Subcutaneous adipose tissue (tissue), 4 donors: ENCODE results near the gene BACE2. TPM values are rescaled to one million over a fixed set of nuclear protein-coding genes. Genes with fewer than 3 reads are reported as not detected.

Source experiments
- CTCF ChIP-seq: fragments of 450-650 bp; IDR thresholded peaks from one replicate; pipeline ENCODE4 v1.5.1; 2016; ENCODE audit warnings: low read depth, mild to moderate bottlenecking, control low read depth, antibody characterized with exemption, moderate library complexity
- total RNA-seq, 4 donors: library from RNA; depleted of rRNA; stranded (reverse); fragments of >200 nt; gene quantifications; one replicate each; pipeline ENCODE4 v1.1.0, GENCODE V29; 2016

BACE2 gene
- total RNA-seq, result 10 to 100 TPM; 31.1 to 37.7 (median 33.5) TPM

DNA sequence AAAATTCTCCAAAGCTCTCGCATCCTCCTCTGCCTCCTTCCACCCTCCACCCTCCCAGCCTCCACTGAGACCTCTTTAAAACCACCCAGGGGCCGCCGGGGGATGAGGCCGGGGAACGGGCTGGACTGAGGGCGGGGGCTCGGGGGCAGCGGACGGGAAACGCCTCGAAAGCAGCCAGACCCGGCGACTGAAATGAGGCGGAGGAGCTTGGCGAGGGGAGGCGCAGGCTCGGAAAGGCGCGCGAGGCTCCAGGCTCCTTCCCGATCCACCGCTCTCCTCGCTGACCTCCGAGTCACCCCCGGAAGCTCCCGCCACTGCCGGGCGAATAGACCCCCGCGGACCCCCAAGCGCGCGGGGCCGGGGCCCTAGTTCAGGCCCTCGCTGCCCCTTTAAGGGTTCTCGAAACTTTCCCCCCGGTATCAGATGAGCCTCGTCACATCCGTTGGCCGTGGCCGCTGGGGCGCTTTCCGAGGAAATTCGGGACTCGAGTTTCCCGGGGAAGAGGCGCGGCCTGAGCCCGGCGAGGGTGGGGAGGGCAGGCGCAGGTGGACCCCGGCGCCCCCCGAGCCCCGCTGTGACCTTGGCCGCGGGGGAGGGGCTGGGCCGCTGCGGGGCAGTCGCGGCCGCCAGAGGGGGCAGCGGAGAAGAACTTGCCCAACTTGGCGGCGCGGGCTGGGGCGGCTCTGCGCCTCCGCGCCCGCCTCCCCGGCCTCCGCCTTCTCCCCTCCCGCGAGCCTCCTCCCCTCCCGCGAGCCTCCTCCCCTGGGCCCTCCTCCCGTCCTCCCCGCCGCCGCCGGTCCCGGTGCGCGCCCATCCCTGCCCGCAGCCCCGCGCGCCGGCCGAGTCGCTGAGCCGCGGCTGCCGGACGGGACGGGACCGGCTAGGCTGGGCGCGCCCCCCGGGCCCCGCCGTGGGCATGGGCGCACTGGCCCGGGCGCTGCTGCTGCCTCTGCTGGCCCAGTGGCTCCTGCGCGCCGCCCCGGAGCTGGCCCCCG is at the start of gene BACE2:
TSS of gene BACE2 (plus strand) at position 813 of the 995 bp plus-strand sequence. CDS start at position 917, 104 bp downstream.
- TF ChIP-seq CTCF, result no peak

DNA sequence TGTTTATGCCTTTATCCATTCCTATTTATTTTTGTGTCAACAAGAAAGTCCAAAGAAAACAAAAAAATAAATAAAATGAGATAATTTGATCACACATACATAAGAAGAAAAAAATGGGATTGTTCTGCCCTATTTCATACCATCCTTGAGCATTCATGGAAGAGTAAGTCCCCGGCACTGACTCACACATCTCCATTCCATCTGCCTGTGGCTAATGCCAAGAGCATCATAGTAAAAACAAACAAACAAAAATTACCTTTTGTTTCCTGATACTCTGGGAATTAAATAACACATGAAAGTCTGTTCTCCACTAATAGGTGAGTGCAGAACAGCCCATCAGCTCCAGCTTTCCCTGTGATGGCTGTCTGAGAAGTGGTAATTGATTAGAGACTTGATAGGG is 48.1 kb upstream of the BACE2 start:
- TF ChIP-seq CTCF, result no peak

DNA sequence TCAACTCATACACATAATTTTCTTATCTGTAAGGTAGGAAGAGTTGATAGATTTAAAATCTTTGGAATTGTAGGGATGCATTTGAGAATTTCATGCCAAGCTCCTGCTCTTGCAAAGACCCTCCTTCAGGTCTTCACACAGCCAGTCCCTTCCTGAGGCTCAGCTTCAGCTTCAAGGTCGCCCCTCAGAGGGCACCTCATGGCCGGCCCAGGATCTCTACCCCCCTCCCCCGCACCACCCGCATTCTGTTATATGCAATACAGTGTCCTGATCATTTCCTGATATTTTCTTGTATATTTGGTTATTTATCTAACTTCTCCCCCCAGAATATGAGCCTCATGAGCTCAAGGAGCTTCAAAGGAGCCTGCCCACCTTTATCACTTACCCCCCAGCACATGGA is 47.0 kb upstream of the BACE2 start:
- no peak for TF ChIP-seq CTCF

DNA sequence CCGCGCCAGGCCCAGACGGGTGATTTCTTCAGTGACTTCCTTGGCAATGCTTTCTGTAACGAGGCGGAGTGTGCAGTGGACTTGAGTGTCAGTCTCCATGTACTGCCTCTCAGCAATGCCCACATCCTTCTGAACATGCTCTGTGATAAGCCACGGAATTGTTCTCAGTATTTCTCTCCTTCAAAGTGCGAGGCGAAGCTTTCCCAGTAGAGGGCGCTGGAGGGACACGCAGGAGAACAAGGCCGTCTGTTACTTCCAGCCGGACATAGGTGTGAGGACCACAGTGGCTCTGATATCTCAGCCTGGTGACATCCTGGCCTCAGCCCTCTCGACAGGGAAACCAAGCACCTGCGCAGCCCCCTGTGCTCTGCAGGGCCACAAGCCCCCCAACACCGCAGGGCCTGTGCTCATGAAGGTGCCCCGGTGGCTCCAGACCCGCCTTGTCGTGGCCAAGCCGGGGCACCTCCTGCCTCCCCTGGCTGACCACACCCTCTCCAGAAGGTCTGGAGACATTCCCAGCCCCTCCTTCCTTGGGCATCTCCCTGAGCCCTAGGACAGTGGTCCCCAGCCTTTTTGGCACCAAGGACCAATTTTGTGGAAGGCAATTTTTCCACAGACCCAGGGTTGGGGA is 46.1 kb upstream of the BACE2 start:
- TF ChIP-seq CTCF, result no peak

DNA sequence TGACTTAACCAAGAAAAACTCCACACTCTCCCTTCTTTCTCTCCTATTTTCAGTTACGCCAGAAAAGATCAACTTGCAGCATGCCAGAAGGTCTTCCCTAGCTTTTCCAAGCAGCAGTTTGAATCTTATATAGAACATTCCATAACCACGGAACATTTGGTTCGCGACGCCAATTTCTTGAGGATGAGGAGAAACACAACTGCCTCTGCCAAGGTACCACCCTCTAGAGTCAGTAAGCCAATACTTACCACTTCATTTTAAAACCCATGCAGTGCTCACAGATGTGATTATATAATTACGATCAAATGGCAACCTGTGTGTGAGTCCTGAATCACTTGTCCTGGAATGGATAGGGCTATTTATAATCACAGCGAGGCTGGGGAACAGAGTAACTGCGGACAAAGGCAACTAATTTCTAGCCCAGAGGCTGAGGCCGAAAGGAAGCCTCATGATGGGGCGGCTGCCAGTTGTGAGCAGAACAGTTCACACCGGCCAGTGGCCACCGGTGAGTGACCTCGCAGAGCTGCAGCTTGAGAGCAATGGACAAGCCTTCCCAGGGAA is 43.2 kb upstream of the BACE2 start:
- TF ChIP-seq CTCF, result no peak

GRCh38 chr21:41128981-41129380 is 39.0 kb upstream of the BACE2 start:
- no peak for TF ChIP-seq CTCF

GRCh38 chr21:41130883-41131282 is 37.1 kb upstream of the BACE2 start:
- no peak for TF ChIP-seq CTCF
